Muscle of back (tissue), 11 donors: ENCODE results near the gene CD44. TPM values are rescaled to one million over a fixed set of nuclear protein-coding genes. Genes with fewer than 3 reads are reported as not detected.

Experiments used
- DNase-seq, 3 donors: peaks; one replicate each; pipeline versions ENCODE4 v3.0.0 to v3.0.0-alpha.2; 2013
- polyA plus RNA-seq, 10 donors: library from polyadenylated mRNA; unstranded; fragments of 120-200 nt; gene quantifications; one replicate each; pipeline ENCODE4 v1.2.1, GENCODE V29; 2013; ENCODE audit not compliant: insufficient read length in 10 of 10

CD44 gene
- polyA plus RNA-seq, 10 donors = 134 to 235 (median 162) TPM

- DNase-seq = no peak
Observed at GRCh38 chr11:35257281-35257680, 118.3 kb downstream of the CD44 start.

GRCh38 chr11:35259529-35259928 is 120.6 kb downstream of the CD44 start:
- no peak for DNase-seq

DNA sequence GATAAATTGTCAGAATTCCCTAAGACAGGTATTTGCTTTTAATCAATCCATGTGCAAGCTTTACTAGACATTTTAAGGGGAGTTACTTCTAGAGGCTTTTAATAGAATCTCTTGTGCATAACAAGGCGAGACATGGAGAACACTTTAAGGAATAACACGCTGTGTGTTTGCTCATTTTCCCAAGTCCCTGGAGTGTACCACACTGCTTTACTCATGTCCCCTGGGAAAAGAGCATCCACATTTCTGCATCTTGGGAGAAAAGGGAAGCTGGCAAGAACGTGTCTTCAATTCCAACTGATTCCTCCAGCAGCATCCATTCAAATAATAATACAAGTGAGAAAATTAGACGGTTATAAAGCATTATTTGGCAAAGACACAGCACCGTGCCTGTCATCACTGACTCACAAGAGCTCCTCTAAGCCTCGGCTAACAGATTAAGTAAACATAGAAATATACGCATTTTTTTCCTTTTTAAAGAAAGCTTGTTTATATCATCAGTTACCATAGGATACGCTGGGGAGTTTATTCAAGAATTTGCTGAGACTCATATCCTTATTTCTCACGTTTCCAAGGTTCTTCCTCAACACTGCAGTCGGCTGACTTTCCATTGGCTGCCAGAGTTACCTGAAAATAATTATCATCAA is 121.5 kb downstream of the CD44 start:
- peak in 2 of 3 donors; percentile 21 to 77 for DNase-seq

DNA sequence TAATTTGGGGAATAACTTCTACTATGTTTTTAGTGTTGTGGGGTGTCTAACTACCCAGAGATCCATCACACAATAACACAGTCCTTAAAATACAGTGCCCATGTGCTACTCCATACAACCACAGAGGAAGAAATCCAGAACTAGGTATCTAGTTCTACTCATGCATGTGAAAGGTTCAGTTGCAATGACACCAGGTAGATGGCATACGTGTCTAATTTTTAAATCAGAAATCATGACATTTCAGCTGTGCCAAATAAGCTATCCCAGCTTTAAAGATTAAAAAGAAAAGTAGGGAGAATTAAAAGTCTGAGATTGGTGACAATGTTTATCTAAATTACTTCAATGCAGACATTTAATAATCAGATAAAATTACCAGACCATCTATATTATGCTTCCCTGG is 122.2 kb downstream of the CD44 start:
- DNase-seq = no peak

- DNase-seq = no peak
Observed at GRCh38 chr11:35262056-35262455, 123.1 kb downstream of the CD44 start.

GRCh38 chr11:35262735-35263134 is 123.8 kb downstream of the CD44 start:
- DNase-seq = no peak

GRCh38 chr11:35265755-35266454 is 126.9 kb downstream of the CD44 start:
- no peak for DNase-seq

- peak in 1 of 3 donors; percentile 84 for DNase-seq
Observed at GRCh38 chr11:35267504-35267903, 128.5 kb downstream of the CD44 start.

GRCh38 chr11:35270342-35270741 is 131.4 kb downstream of the CD44 start:
- no peak for DNase-seq

DNA sequence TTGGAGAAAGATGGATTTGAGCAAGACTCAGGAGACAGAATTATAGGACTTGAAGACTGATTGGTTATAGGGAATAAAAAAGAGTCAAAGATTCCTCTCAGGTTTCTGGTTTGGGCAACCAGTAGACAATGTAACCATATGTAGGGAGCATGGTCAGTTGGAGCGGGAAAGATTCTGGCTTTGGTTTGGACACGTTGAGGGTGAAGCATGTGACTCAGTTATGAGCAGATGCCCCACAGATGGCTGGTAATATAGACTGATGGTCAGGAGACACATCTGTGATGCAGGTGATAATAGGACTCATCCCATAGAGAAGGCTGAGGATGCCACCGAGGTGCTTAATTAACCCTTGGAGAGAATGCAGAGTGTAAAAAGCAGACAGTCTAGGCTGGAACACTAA is 132.1 kb downstream of the CD44 start:
- no peak for DNase-seq

- DNase-seq = no peak
Observed at GRCh38 chr11:35272391-35272902, 133.5 kb downstream of the CD44 start.

GRCh38 chr11:35274909-35275785 is 136.2 kb downstream of the CD44 start:
- DNase-seq = no peak

DNA sequence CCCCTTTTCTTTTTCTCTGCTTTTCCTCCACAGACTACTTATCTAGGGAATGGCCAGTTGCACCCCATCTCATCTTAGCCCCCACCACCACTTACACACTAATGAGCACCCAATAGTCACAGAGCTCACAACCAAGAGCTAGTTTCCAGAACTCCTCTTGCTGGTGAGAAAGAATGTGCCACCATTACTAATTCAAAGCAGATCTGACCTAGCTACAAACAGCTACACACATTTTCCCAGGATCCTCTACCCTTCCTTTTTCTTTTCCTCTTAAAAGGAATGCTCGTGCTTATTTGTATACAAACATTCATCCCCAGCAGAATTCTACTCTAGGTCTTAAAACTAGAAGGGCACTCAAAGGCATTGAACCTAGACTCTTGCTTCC is 136.8 kb downstream of the CD44 start:
- DNase-seq = no peak

- no peak for DNase-seq
Observed at GRCh38 chr11:35276396-35277145, 137.6 kb downstream of the CD44 start.

GRCh38 chr11:35277827-35278226 is 138.9 kb downstream of the CD44 start:
- no peak for DNase-seq

- no peak for DNase-seq
Observed at GRCh38 chr11:35280727-35281126, 141.8 kb downstream of the CD44 start.

DNA sequence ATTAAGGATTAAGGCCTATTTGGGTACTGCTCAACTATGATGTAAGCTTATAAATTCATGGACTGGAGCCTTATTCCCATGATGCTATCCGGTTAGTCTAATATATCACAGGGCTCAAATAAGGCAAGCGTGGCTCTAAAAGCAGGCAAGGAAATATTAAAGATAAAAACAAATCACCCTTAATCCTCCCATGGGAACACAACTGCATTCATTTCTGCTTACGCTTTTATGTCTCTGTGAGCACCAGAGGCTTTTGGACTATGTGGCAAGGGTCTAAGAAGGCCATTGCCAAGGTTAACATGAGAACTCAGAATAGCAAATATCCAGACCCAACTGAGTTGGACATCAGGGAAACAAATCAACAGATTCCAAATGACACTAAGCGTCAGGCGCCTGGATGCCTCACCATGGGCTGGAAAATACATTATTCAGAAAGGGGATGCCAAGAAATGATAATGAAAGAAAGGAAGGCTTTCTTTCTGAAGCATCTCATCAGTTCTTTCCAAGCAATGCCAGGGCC is 142.3 kb downstream of the CD44 start:
- DNase-seq = peak; percentile 12 to 84 (median 68)
